IMR-90 (cell line): ENCODE data around the gene FMN1. TPM values are rescaled to one million over a fixed set of nuclear protein-coding genes. Genes with fewer than 3 reads are reported as not detected.

Experiments
- ATAC-seq: fragments of 200-7000 bp; cut with Tn5 transposase; 2 replicates; pipeline ENCODE4 v1.9.1; 2020; ENCODE audit warnings: low read depth, mild to moderate bottlenecking, moderate library complexity
- BruUV-seq: library from RNA; stranded (reverse); fragments of 400-500 nt; replicated peaks from 2 replicates; lab custom pipeline; 2021; lab: Mats Ljungman, UMichigan
- CTCF ChIA-PET: fragments of 300-600 bp; formaldehyde crosslinking; extraction: SDS; loops from one replicate; lab custom pipeline; 2021; ENCODE audit warnings: antibody characterized with exemption; lab: Yijun Ruan, JAX
- POLR2A ChIA-PET: fragments of 300-600 bp; sonication (Branson Sonifier 250); formaldehyde crosslinking; loops from one replicate; lab custom pipeline; 2022; ENCODE audit warnings: antibody characterized with exemption; ENCODE audit not compliant: unreplicated experiment; lab: Charles Lee
- DNase-seq: peaks from one replicate; pipeline ENCODE4 v3.0.0; 2013
- H2AFZ ChIP-seq: replicated peaks from 2 replicates; pipeline ENCODE3; 2013; ENCODE audit warnings: low read length, mild to moderate bottlenecking; ENCODE audit not compliant: poor library complexity
- H2AK5ac ChIP-seq: 2 replicates; pipeline ENCODE4 v1.6.1; 2013; ENCODE audit warnings: low read depth, low read length, inconsistent platforms
- H2AK9ac ChIP-seq: replicated peaks from 2 replicates; pipeline ENCODE3; 2013; ENCODE audit warnings: mild to moderate bottlenecking, low read depth, low read length, moderate library complexity; ENCODE audit not compliant: poor library complexity
- H2BK120ac ChIP-seq: 2 replicates; pipeline ENCODE4 v1.6.1; 2013; ENCODE audit warnings: low read depth, low read length, inconsistent platforms
- H2BK15ac ChIP-seq: 3 replicates; pipeline ENCODE4 v1.6.1; 2013; ENCODE audit warnings: low read depth, low read length, inconsistent platforms
- H2BK20ac ChIP-seq: 2 replicates; pipeline ENCODE4 v1.6.1; 2013; ENCODE audit warnings: low read depth, mild to moderate bottlenecking, inconsistent platforms, low read length, moderate library complexity
- H2BK5ac ChIP-seq: 2 replicates; pipeline ENCODE4 v1.6.1; 2013; ENCODE audit warnings: mild to moderate bottlenecking, low read depth, low read length, inconsistent platforms; ENCODE audit not compliant: poor library complexity, severe bottlenecking
- H3K14ac ChIP-seq: replicated peaks from 2 replicates; pipeline ENCODE4 v1.6.1; 2013; ENCODE audit warnings: low read depth, low read length, inconsistent platforms
- H3K18ac ChIP-seq: 2 replicates; pipeline ENCODE4 v1.6.1; 2013; ENCODE audit warnings: low read depth, low read length, control low read depth
- H3K23ac ChIP-seq: 2 replicates; pipeline ENCODE4 v1.6.1; 2013; ENCODE audit warnings: low read depth, low read length, inconsistent platforms
- H3K27ac ChIP-seq: 2 replicates; pipeline ENCODE4 v1.5.1; 2013; ENCODE audit warnings: mild to moderate bottlenecking, control low read depth, low read length; ENCODE audit not compliant: insufficient read depth
- H3K27me3 ChIP-seq: 2 replicates; pipeline ENCODE4 v1.6.1; 2013; ENCODE audit warnings: low read length; ENCODE audit not compliant: control insufficient read depth, insufficient read depth
- H3K36me3 ChIP-seq: 2 replicates; pipeline ENCODE4 v1.6.1; 2013; ENCODE audit warnings: low read length, mixed read lengths; ENCODE audit not compliant: control insufficient read depth, insufficient read depth
- H3K4ac ChIP-seq: 2 replicates; pipeline ENCODE4 v1.6.1; 2013; ENCODE audit warnings: low read depth, low read length, inconsistent platforms
- H3K4me1 ChIP-seq: 2 replicates; pipeline ENCODE4 v1.6.1; 2013; ENCODE audit warnings: low read length, mixed read lengths; ENCODE audit not compliant: control insufficient read depth, insufficient read depth
- H3K4me2 ChIP-seq: 2 replicates; pipeline ENCODE4 v1.6.1; 2013; ENCODE audit warnings: low read depth, mild to moderate bottlenecking, control low read depth, low read length, moderate library complexity
- H3K4me3 ChIP-seq: 2 replicates; pipeline ENCODE4 v1.5.1; 2013; ENCODE audit warnings: low read depth, mild to moderate bottlenecking, control low read depth, low read length, moderate library complexity; ENCODE audit not compliant: insufficient read depth
- H3K56ac ChIP-seq: 2 replicates; pipeline ENCODE4 v1.6.1; 2013; ENCODE audit warnings: low read length, inconsistent platforms; ENCODE audit not compliant: insufficient read depth; ENCODE audit errors: extremely low read depth
- H3K79me1 ChIP-seq, 2 experiments: 2 replicates each; pipeline ENCODE4 v1.6.1; 2013; ENCODE audit warnings: low read length in 2 of 2, inconsistent platforms in 1 of 2, low read depth in 1 of 2
- H3K9ac ChIP-seq: 2 replicates; pipeline ENCODE4 v1.6.1; 2013; ENCODE audit warnings: low read depth, low read length, control low read depth
- H3K9me1 ChIP-seq: 2 replicates; pipeline ENCODE4 v1.6.1; 2013; ENCODE audit warnings: low read length, inconsistent platforms; ENCODE audit not compliant: insufficient read depth
- H3K9me3 ChIP-seq: 2 replicates; pipeline ENCODE4 v1.6.1; 2013; ENCODE audit warnings: low read length; ENCODE audit not compliant: control insufficient read depth, insufficient read depth
- H4K20me1 ChIP-seq: 2 replicates; pipeline ENCODE4 v1.6.1; 2013; ENCODE audit warnings: low read length, inconsistent platforms; ENCODE audit not compliant: insufficient read depth
- H4K5ac ChIP-seq: 2 replicates; pipeline ENCODE4 v1.6.1; 2013; ENCODE audit warnings: mild to moderate bottlenecking, low read depth, low read length, control low read depth
- H4K8ac ChIP-seq, 2 experiments: 2 replicates each; pipeline ENCODE4 v1.6.1; 2013; ENCODE audit warnings: low read depth in 2 of 2, low read length in 2 of 2, control low read depth in 1 of 2, inconsistent platforms in 1 of 2
- H4K91ac ChIP-seq: 2 replicates; pipeline ENCODE4 v1.6.1; 2013; ENCODE audit warnings: low read depth, low read length, inconsistent platforms; ENCODE audit not compliant: insufficient read depth
- POLR2A ChIP-seq: IDR thresholded peaks from 2 replicates; pipeline ENCODE4 v1.6.1; 2012; ENCODE audit warnings: mild to moderate bottlenecking, low read depth, low read length
- RAD21 ChIP-seq: IDR thresholded peaks from 2 replicates; pipeline ENCODE4 v1.6.1; 2012; ENCODE audit warnings: low read length, improper control_type of control experiment
- RCOR1 ChIP-seq: IDR thresholded peaks from 2 replicates; pipeline ENCODE4 v1.6.1; 2012; ENCODE audit warnings: mild to moderate bottlenecking, low read length, improper control_type of control experiment; ENCODE audit not compliant: insufficient replicate concordance
- SMC3 ChIP-seq: fragments of 150-350 bp; IDR thresholded peaks from 2 replicates; pipeline ENCODE4 v1.6.1; 2016; ENCODE audit warnings: low read depth, mild to moderate bottlenecking, antibody characterized with exemption, low read length, moderate library complexity
- WGBS, 2 experiments: methylation state at CpG; one replicate each; pipeline versions ENCODE4 v1.1.5 to v1.1.7; 2013; ENCODE audit warnings: missing lambda C conversion rate in 2 of 2; ENCODE audit not compliant: insufficient read length in 1 of 2; ENCODE audit errors: extremely low coverage in 2 of 2; 5-methylcytosine and 5-hydroxymethylcytosine counted together
- dilution Hi-C: fragments of 300-500 bp; cut with HindIII; formaldehyde crosslinking; loops from one replicate; pipeline ENCODE4 v1.14.3; 2018; ENCODE audit warnings: low sequenced_read_pairs; ENCODE audit not compliant: unreplicated experiment
- in situ Hi-C: fragments of 300-500 bp; cut with MboI; formaldehyde crosslinking; loops from 3 replicates; pipeline ENCODE4 v1.14.3; 2019; ENCODE audit warnings: low sequenced_read_pairs, inconsistent platforms, mixed read lengths
- intact Hi-C: fragments of 100-400 bp; cut with micrococcal nuclease; formaldehyde crosslinking; loops from 2 replicates; pipeline ENCODE4 v1.10.0; 2022
- polyA plus RNA-seq, 3 experiments: library from polyadenylated mRNA; depleted of rRNA; stranded (reverse); fragments of >200 nt; gene quantifications; 2 replicates each; pipeline ENCODE4 v1.2.3, GENCODE V29; 2012; ENCODE audit warnings: low replicate concordance in 1 of 3
- total RNA-seq: library from RNA; depleted of rRNA; stranded (reverse); fragments of >200 nt; gene quantifications from 2 replicates; pipeline ENCODE4 v1.2.3, GENCODE V29; 2012

FMN1 gene
- total and polyA plus RNA-seq, 2 of the 4 experiments (the other 2 are of a cell fraction) = 7.3 to 17.6 TPM

DNA sequence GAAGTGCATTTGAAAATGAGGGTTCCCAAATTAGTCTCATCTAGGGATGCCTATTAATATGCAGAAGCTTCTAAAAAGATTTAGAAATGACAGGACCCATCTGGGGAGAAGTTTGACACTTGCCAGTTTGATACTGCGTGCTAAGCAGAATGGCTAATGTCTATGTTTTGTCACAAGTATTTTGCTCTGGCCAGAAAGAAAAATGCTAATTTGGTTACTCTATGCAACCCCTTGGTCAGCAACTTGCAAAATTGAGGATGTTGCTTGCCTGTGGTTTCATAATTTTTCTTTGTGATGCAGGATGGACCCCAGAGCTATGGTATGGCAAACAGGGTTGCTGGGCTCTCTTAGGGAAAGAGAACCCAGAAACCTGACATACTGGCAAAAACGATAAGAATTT lies 148.2 kb downstream of the FMN1 start:
- Histone ChIP-seq H3K9ac (no peak overlapping the region), H3K9me3 (peaks cover 6% of the 10 kb centered on the region; the same call in 1 of the 2 replicates), H4K91ac (no peak overlapping the region), H2BK15ac (no peak overlapping the region), H2BK20ac (no peak overlapping the region), H2BK5ac (no peak overlapping the region), H2AK9ac (no peak overlapping the region), H3K23ac (no peak overlapping the region), H4K8ac (no peak overlapping the region), H4K20me1 (peaks cover 45% of the 10 kb centered on the region; the same call in 1 of the 2 replicates), H2AFZ (no peak overlapping the region), H3K18ac (no peak overlapping the region), H3K9me1 (0 out of 2 replicates have a peak, but pooled peaks cover 10% of the 10 kb centered on the region), H3K4me2 (no peak overlapping the region), H3K4me3 (no peak overlapping the region), H2BK120ac (no peak overlapping the region), H3K27me3 (no peaks in the 10 kb centered on the region), H3K4me1 (peaks cover 5% of the 10 kb centered on the region; the same call in 1 of the 2 replicates), H3K4ac (no peak overlapping the region), H2AK5ac (no peak overlapping the region), H3K79me1 (peaks cover 28 to 70% of the 10 kb centered on the region in 2 experiments), H3K56ac (no peak overlapping the region), H3K14ac (no peak overlapping the region), H4K5ac (no peak overlapping the region), H3K27ac (no peak overlapping the region), H3K36me3 (peaks cover 10% of the 10 kb centered on the region; the same call in 1 of the 2 replicates)
- in situ Hi-C loops = no loop called here
- ATAC-seq = no peak
- ChIA-PET CTCF (no interaction called here), POLR2A (interaction anchor here (0.6 kb wide), 1 partner anchor 17 kb away, joined by 3 read pairs; no protein-coding TSS in a partner anchor)
- intact Hi-C loops = no loop called here
- dilution Hi-C loops = no loop called here
- WGBS, 2 experiments = no CpG with 5 or more reads among the region's 2 CpGs
- no peak for TF ChIP-seq RCOR1
- TF ChIP-seq RAD21 = no peak
- TF ChIP-seq SMC3 = no peak
- TF ChIP-seq POLR2A = no peak
- no peak for DNase-seq
- no TSS peak for BruUV-seq
